GM12878 (cell line): ENCODE results near the gene POLR2F. TPM values are rescaled to one million over a fixed set of nuclear protein-coding genes. Genes with fewer than 3 reads are reported as not detected.

Source experiments
- BACH1 ChIP-seq: fragments of 450-650 bp; IDR thresholded peaks from 2 replicates; pipeline ENCODE4 v1.6.1; 2017; ENCODE audit warnings: mild to moderate bottlenecking, borderline replicate concordance
- E4F1 ChIP-seq: fragments of 450-650 bp; IDR thresholded peaks from 2 replicates; pipeline ENCODE4 v1.6.1; 2018; ENCODE audit warnings: borderline replicate concordance, mild to moderate bottlenecking; ENCODE audit not compliant: partially characterized antibody
- ELK1 ChIP-seq: IDR thresholded peaks from 2 replicates; pipeline ENCODE4 v1.6.1; 2012; ENCODE audit warnings: low read depth, low read length, improper control_type of control experiment
- EP300 ChIP-seq, 2 experiments: fragments of 150-350 bp in 1 of 2; IDR thresholded peaks; 2 replicates each; pipeline ENCODE4 v1.6.1; 2011 to 2012; ENCODE audit warnings: low read depth in 2 of 2, low read length in 2 of 2, borderline replicate concordance in 1 of 2, improper control_type of control experiment in 1 of 2, inconsistent platforms in 1 of 2; ENCODE audit not compliant: control insufficient read depth in 1 of 2
- HSF1 ChIP-seq: fragments of 150-350 bp; IDR thresholded peaks from 2 replicates; pipeline ENCODE4 v1.6.1; 2014; ENCODE audit warnings: mild to moderate bottlenecking, low read depth, low read length
- NKRF ChIP-seq: fragments of 450-650 bp; conservative IDR thresholded peaks from 2 replicates; pipeline ENCODE4 v1.6.1; 2017; ENCODE audit warnings: mild to moderate bottlenecking, moderate library complexity
- NRF1 ChIP-seq: conservative IDR thresholded peaks from 2 replicates; pipeline ENCODE4 v1.6.1; 2011; ENCODE audit warnings: mild to moderate bottlenecking, low read depth, low read length, improper control_type of control experiment
- RB1 ChIP-seq: fragments of 450-650 bp; formaldehyde crosslinking; IDR thresholded peaks from 2 replicates; pipeline ENCODE4 v1.6.1; 2017; ENCODE audit warnings: mild to moderate bottlenecking, borderline replicate concordance
- SIX5 ChIP-seq: IDR thresholded peaks from 2 replicates; pipeline ENCODE4 v1.6.1; 2011; ENCODE audit warnings: mild to moderate bottlenecking, low read depth, low read length, moderate library complexity; ENCODE audit not compliant: severe bottlenecking
- TBL1XR1 ChIP-seq: IDR thresholded peaks from 2 replicates; pipeline ENCODE4 v1.6.1; 2012; ENCODE audit warnings: low read depth, low read length, improper control_type of control experiment
- YY1 ChIP-seq: IDR thresholded peaks from 2 replicates; pipeline ENCODE4 v1.6.1; 2011; ENCODE audit warnings: low read depth, mild to moderate bottlenecking, low read length
- ZZZ3 ChIP-seq: IDR thresholded peaks from 2 replicates; pipeline ENCODE4 v1.6.1; 2011; ENCODE audit warnings: low read depth; ENCODE audit not compliant: control insufficient read depth, insufficient read length
- polyA plus RNA-seq, 11 experiments: library from polyadenylated mRNA; depleted of rRNA in 4 of 11; unstranded in 6 of 11; stranded (reverse) in 5 of 11; fragments of >200 nt; fragmentation: Nextera tagmentation in 4 of 11; fragmentation: Illumina TruSeq in 1 of 11; extraction: Ambion mirVana in 4 of 11; extraction: Trizol in 1 of 11; gene quantifications; 1 replicate in 1 of 11; 2 replicates in 10 of 11; pipeline versions ENCODE4 v1.2.1 to v1.2.3, GENCODE V29; 2011 to 2016; ENCODE audit warnings: inconsistent platforms in 2 of 11, missing spikeins in 2 of 11, low read depth in 1 of 11
- total RNA-seq, 4 experiments: library from RNA; depleted of rRNA in 3 of 4; stranded (reverse); fragments of >200 nt in 3 of 4; fragmentation: Illumina TruSeq in 1 of 4; extraction: Trizol in 1 of 4; gene quantifications; 2 replicates each; pipeline versions ENCODE4 v1.2.1 to v1.2.3, GENCODE V29; 2013 to 2021

Gene POLR2F
- total and polyA plus RNA-seq, 10 of the 15 experiments (the other 5 are each of a cell fraction or from before 2014, with no cell fraction given) = 71.9 to 218 (median 100.0) TPM

- peak; percentile 41; the same call in 1 of the 2 replicates for TF ChIP-seq RB1
- no peak for TF ChIP-seq ZZZ3
- TF ChIP-seq E4F1 = peak; percentile 69
- peak; percentile 36; the same call in 1 of the 2 replicates for TF ChIP-seq ELK1
- TF ChIP-seq NKRF = peak; percentile 63
- TF ChIP-seq YY1 = no peak
- TF ChIP-seq TBL1XR1 = 0 out of 2 replicates have a peak, but pooled peaks have one; percentile 53
- TF ChIP-seq EP300 (IDR thresholded peaks at IDR 0.05; ENCODE audit: borderline replicate concordance in 1 of 2, control insufficient read depth in 1 of 2, low read depth in 2 of 2, low read length in 2 of 2) = no peak
- 0 out of 2 replicates have a peak, but pooled peaks have one; percentile 73 for TF ChIP-seq BACH1
- peak; percentile 74 for TF ChIP-seq NRF1
- no peak for TF ChIP-seq HSF1
- TF ChIP-seq SIX5 = peak; percentile 13
Observed at GRCh38 chr22:37953437-37954179, at the start of gene POLR2F, which contains the start of gene C22orf23 (continued).
